ENCODE measurements around the gene CPNE9. TPM values are rescaled to one million over a fixed set of nuclear protein-coding genes. Genes with fewer than 3 reads are reported as not detected.

Gene CPNE9
- total RNA-seq, 1 experiment from 2014 or later = 0.07 TPM

DNA sequence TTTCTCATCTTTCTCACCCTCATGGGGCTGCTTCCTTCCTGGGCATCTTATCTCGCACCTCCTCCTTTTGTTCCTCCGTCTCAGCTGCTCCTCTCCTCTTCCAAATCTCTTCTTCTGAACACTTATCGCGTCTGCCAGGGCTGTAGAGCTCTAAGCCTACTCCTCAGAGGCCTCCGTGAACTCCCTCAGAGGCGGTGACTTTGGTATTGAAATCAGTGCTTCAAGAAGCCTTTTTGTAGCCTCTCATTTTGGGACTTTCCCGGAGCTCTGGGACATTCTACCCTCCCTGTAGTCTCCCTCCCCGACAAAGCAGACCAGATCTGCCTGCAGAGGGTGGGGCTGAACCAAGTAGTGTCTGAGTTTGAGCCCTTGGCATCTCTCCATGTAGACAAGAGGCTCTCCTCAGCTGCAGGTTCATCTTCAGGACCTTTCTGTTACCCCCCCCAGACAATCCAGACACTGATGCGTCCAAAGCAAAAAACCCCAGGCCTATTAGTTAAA lies 17.5 kb upstream of the CPNE9 start:
- H3K27ac ChIP-seq (ENCODE audit: low read length) = no peak overlapping the region
- POLR2A ChIA-PET (ENCODE audit: unreplicated experiment) = no interaction called here

DNA sequence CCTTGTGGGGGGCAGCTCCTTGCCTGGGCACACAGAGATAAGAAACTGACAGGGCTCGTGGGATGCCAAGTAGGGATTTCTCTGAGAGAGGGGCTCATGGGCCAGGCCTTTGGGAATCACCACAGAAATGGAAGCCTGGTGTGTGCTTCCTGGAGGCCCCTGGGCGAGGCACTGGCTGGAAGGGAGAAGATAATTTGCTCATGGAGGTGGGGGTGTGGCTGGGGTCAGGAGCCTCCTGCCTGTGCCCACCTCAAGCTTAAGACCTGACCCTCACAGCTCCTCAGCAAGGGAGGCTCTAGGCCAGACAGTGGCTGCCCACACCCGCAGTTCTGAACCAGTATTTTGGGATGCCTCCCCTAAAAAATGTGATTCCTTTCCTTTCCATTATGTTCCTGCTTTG lies 16.9 kb upstream of the CPNE9 start:
- Histone ChIP-seq H3K36me3 (ENCODE audit: low read depth, low read length) (peaks cover 26% of the 10 kb centered on the region; the same call in 1 of the 2 replicates), H3K9me2 (replicated peaks; ENCODE audit: low read length) (no peaks in the 10 kb centered on the region), H4K20me1 (ENCODE audit: low read length) (no peaks in the 10 kb centered on the region), H3K9me3 (ENCODE audit: low read length) (no peaks in the 10 kb centered on the region), H2AFZ (ENCODE audit: low read length) (no peak overlapping the region), H3K4me3 (ENCODE audit: low read length) (no peak overlapping the region), H3K4me1 (ENCODE audit: insufficient read depth, low read length) (no peaks in the 10 kb centered on the region), H3K9ac (ENCODE audit: low read length) (no peak overlapping the region), H3K27me3 (ENCODE audit: low read length) (no peaks in the 10 kb centered on the region), H3K27ac (ENCODE audit: low read length) (no peak overlapping the region), H3K79me2 (ENCODE audit: low read length) (no peaks in the 10 kb centered on the region), H3K4me2 (ENCODE audit: low read length) (no peak overlapping the region), H3F3A (ENCODE audit: low read length, unreplicated experiment) (no peaks in the 10 kb centered on the region)
- CTCF ChIA-PET = no interaction called here
- intact Hi-C loops (cut with micrococcal nuclease) = no loop called here
- TF ChIP-seq, protein P1, sequence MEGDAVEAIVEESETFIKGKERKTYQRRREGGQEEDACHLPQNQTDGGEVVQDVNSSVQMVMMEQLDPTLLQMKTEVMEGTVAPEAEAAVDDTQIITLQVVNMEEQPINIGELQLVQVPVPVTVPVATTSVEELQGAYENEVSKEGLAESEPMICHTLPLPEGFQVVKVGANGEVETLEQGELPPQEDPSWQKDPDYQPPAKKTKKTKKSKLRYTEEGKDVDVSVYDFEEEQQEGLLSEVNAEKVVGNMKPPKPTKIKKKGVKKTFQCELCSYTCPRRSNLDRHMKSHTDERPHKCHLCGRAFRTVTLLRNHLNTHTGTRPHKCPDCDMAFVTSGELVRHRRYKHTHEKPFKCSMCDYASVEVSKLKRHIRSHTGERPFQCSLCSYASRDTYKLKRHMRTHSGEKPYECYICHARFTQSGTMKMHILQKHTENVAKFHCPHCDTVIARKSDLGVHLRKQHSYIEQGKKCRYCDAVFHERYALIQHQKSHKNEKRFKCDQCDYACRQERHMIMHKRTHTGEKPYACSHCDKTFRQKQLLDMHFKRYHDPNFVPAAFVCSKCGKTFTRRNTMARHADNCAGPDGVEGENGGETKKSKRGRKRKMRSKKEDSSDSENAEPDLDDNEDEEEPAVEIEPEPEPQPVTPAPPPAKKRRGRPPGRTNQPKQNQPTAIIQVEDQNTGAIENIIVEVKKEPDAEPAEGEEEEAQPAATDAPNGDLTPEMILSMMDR (conservative IDR thresholded peaks at IDR 0.05; ENCODE audit: low read depth, low read length) = no peak
- TF ChIP-seq EZH2 (IDR thresholded peaks at IDR 0.05; ENCODE audit: low read length, unreplicated experiment) = no peak
- no peak for TF ChIP-seq EZH2phosphoT487 (IDR thresholded peaks at IDR 0.05; ENCODE audit: borderline replicate concordance, low read length)
- no peak for DNase-seq
- POLR2A ChIA-PET (ENCODE audit: unreplicated experiment) = no interaction called here
- ATAC-seq = no peak
- BruUV-seq (replicated peaks) = no TSS peak

More for the DNA sequence above, 17.5 kb upstream of the CPNE9 start:
- Histone ChIP-seq H3K4me3 (ENCODE audit: low read length) (no peak overlapping the region), H3K4me2 (ENCODE audit: low read length) (no peak overlapping the region), H3K27me3 (ENCODE audit: low read length) (no peaks in the 10 kb centered on the region), H3K79me2 (ENCODE audit: low read length) (no peaks in the 10 kb centered on the region), H2AFZ (ENCODE audit: low read length) (no peak overlapping the region), H3K9me2 (replicated peaks; ENCODE audit: low read length) (no peaks in the 10 kb centered on the region), H4K20me1 (ENCODE audit: low read length) (no peaks in the 10 kb centered on the region), H3K36me3 (ENCODE audit: low read depth, low read length) (peaks cover 26% of the 10 kb centered on the region; the same call in 1 of the 2 replicates), H3K9me3 (ENCODE audit: low read length) (no peaks in the 10 kb centered on the region), H3F3A (ENCODE audit: low read length, unreplicated experiment) (no peaks in the 10 kb centered on the region), H3K9ac (ENCODE audit: low read length) (no peak overlapping the region), H3K4me1 (ENCODE audit: insufficient read depth, low read length) (no peaks in the 10 kb centered on the region)
- CTCF ChIA-PET = interaction anchor here (0.5 kb wide), 1 partner anchor 153 kb away, joined by 3 read pairs; no protein-coding TSS in a partner anchor
- BruUV-seq (replicated peaks) = no TSS peak
- TF ChIP-seq, protein P1 (conservative IDR thresholded peaks at IDR 0.05; ENCODE audit: low read depth, low read length) = no peak
- TF ChIP-seq EZH2 (IDR thresholded peaks at IDR 0.05; ENCODE audit: low read length, unreplicated experiment) (no peak), EZH2phosphoT487 (IDR thresholded peaks at IDR 0.05; ENCODE audit: borderline replicate concordance, low read length) (no peak)
- DNase-seq = no peak
- ATAC-seq = no peak
- intact Hi-C loops (cut with micrococcal nuclease) = no loop called here

DNA sequence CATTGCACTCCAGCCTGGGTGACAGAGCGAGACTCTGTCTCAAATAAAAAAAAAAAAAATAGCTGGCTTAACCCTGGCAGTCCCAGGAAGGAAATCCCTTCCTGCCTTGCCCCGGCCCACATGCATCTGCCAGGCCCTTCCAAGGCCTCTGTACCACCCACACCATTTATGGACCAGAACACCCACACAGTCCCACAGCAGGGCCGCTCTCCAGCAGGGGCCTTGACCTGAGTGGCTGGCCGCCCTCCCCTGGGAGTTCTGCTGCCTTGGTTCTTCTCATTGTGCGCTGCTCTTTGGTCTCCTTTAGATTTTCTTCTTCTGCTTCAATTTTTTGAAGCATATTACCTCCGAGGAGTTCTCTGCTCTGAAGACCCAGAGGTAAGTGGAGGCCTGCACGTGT lies 16.1 kb upstream of the CPNE9 start:
- Histone ChIP-seq H3K4me1 (ENCODE audit: insufficient read depth, low read length) (no peaks in the 10 kb centered on the region), H3K9me2 (replicated peaks; ENCODE audit: low read length) (no peaks in the 10 kb centered on the region), H3K9me3 (ENCODE audit: low read length) (no peaks in the 10 kb centered on the region), H3K36me3 (ENCODE audit: low read depth, low read length) (peaks cover 32% of the 10 kb centered on the region; the same call in 1 of the 2 replicates), H3K4me3 (ENCODE audit: low read length) (no peak overlapping the region), H4K20me1 (ENCODE audit: low read length) (no peaks in the 10 kb centered on the region), H3K79me2 (ENCODE audit: low read length) (no peaks in the 10 kb centered on the region), H3K27ac (ENCODE audit: low read length) (no peak overlapping the region), H3K4me2 (ENCODE audit: low read length) (no peak overlapping the region), H2AFZ (ENCODE audit: low read length) (no peak overlapping the region), H3K27me3 (ENCODE audit: low read length) (no peaks in the 10 kb centered on the region), H3F3A (ENCODE audit: low read length, unreplicated experiment) (no peaks in the 10 kb centered on the region), H3K9ac (ENCODE audit: low read length) (no peak overlapping the region)
- ATAC-seq (no peak), DNase-seq (no peak)
- TF ChIP-seq, protein P1 (conservative IDR thresholded peaks at IDR 0.05; ENCODE audit: low read depth, low read length) = no peak
- TF ChIP-seq EZH2 (IDR thresholded peaks at IDR 0.05; ENCODE audit: low read length, unreplicated experiment) (no peak), EZH2phosphoT487 (IDR thresholded peaks at IDR 0.05; ENCODE audit: borderline replicate concordance, low read length) (no peak)
- BruUV-seq (replicated peaks) = no TSS peak
- ChIA-PET POLR2A (ENCODE audit: unreplicated experiment) (no interaction called here), CTCF (no interaction called here)
- intact Hi-C loops (cut with micrococcal nuclease) = no loop called here
